Muscle of arm (tissue), 12 donors: ENCODE measurements around the gene TNS3. TPM values are rescaled to one million over a fixed set of nuclear protein-coding genes. Genes with fewer than 3 reads are reported as not detected.

Experiments
- DNase-seq: peaks from one replicate; pipeline ENCODE4 v3.0.0-alpha.2; 2013
- polyA plus RNA-seq, 12 donors: library from polyadenylated mRNA; unstranded; fragments of 120-200 nt; gene quantifications; one replicate each; pipeline ENCODE4 v1.2.1, GENCODE V29; 2013; ENCODE audit not compliant: insufficient read length in 12 of 12

Gene TNS3
- polyA plus RNA-seq, 12 donors, result 20.0 to 58.4 (median 27.5) TPM; not detected in 1

DNA sequence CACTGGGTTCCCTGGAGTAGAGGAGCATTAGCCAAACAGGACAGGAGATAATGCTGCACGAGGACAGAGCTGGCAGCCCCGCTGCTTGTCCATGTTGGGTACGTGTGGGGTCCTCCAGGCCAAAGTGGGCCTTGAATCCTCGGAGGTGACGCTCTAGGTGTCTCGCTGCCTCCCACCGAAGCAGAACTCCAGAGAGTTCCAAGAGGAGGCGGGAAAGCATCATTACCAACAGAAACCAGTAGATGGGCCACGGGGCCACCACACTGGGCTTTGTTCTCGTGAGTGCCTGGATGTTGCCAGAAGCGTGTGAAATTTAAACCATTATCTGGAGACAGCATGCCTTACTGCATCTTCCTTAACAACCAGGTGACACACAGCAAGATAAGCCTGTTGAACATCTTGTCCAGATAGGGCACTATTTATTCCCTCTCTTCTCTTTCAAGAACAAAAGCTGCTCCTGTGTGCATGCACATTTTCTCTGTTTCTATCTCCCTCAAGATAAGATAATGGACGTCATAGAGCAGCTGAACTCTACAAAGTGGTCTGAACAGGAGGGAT lies 56.8 kb downstream of the TNS3 start:
- DNase-seq, result no peak

DNA sequence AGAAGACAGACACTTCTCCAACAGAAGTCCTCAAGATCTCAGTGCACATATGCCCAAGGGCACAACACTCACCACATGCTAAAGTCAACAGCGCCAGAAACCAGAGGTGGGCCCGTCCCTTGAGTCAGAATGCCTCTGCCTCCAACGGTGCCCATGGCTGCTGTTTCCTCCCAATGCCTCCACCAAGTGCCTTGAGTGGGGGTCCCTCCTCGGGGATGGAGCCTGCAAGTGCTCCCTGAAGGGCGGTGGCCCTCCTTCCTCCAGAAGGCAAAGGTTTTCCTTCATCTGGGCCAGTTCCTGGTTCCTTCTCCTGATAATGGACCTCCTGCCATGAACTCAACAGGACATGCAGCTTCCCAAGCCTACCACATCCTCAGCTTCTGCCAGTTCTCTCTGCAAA lies 58.5 kb downstream of the TNS3 start:
- DNase-seq, result no peak

DNA sequence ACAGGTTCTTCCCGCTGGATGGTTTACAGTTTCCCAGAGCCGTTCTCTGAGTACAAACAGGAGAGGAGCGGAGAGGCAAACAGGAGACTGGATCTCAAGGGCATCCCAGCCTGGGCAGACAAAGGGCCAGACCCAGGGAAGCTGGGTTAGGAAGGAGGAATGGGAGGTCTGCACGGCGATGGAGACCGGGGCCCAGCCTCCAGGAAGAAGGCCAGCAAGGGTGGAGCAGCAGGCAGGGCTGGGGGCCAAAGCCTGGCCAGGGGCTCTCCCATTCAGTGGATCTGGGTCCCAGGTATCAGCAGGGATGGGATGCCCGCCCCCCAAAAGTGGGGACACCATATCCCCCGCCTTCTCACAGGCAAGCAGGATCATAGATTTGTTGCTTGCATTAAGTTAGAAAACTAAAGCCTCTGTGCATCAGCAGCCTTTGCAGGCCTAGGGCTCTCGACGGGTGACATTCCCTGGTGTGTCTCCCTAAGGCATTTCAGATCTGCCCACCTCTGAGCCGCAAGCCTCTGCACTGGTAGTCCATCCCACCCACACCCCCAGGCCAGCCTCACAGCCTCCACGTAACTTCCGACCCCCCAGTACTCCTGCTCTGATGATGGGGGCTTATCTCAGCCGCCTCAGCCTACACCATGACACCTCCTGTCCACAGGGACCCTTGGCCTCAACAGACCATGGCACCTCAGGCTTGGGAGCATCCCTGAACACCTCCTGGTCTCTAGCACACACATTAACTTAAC lies 59.9 kb downstream of the TNS3 start:
- no peak for DNase-seq

DNA sequence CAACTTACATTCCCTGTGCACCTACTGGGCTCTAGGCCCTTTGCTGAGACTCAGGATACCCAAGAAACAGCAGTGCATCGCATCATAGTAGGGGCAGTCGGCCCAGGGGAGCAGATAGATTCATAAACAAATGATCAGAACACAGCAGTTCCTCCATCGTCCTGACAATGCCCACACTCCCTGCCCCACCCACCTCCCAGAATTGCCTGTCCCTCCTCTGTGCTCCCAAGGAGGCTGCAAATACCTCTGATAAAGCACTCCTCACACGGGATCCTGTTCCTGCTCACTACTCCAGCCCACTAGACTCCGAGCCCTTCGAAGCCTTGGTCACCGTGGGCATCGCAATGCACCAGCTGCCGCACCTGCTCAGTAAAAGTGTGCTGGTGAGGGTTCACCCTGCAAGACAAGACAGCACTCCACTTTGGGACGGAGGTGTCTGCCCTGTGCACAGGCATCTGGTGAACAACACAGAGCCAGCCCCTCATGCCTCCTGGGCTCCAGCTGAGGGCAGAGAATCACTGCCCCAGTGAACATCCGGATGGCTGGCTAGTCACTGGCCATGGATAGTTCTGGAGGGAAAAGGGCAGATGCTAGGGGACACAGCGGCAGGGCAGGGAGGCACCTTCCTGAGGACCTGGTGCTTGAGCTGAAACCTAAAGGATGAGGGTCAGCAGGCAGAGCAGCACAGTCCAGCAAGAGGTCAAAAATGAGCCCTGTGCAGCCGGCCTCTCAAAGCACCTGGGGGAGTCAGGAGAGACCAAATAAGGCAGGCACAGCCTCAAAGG lies 60.7 kb downstream of the TNS3 start:
- no peak for DNase-seq

DNA sequence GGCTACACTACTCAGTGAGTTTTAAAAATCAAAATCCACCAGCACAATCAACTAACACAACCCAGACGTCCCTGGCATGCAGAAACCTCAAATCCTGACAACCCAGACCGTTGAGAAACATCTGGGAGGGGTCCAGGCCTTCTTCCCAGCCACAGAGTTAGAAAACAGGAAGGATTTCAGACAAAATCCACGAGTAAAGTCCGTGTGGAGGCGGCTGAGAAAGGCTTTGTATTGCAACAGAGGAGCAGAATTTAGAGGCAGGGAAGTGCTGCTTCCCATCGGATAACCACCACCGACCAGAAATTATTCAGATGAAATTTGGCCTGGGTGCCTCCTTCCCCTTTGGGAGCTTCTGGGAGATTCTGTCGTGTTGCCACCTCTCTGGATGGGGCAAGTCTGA lies 61.5 kb downstream of the TNS3 start:
- no peak for DNase-seq

DNA sequence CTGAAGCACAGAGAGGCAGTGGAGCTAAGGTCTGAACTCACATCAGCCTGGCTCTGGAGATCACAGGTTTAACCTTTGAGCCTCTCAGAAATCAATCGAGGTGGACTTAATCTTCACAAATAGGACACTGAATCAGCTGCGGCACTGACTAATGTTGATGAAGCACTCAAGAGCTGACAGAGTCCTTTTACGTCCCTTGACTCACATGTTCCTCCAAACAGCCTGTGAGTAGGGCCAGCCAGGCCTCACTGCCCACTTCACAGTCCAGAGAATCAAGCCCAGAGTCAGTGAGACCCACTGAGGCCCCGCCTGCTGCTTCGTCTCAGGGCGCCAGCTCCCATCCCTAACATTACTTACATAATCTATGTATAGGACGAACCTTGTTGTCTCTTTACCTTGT lies 63.1 kb downstream of the TNS3 start:
- DNase-seq, result no peak

DNA sequence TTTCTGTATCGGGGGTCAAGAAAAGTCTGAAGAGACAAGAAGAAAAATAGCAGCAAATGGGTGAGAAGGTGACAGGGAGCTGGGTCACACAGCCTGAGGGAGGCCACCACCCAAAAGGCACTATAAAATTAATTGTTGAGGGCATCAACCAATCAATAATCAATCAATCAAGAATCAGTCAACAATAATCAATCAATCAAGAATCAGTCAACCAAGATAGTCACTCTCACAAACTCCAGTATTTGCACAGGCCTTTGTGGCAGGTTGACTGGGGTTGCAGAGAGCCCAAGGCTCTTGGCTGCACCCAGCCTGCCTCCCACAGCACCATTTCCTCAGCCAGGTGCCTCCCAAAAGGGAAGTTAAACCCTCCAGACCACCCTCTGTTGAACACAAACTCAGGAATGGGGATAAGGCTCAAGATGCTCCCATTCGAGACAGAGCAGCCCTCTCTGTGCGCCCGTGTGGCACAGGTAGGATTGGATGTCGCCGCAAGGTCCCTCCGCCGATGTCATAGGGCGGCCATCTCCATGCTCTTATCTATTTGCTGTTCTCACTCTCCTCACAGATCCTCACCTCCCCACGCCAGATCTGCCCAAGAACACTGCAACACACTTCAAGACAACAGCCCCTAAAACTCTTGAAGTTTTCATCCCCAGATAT lies 64.0 kb downstream of the TNS3 start:
- no peak for DNase-seq

DNA sequence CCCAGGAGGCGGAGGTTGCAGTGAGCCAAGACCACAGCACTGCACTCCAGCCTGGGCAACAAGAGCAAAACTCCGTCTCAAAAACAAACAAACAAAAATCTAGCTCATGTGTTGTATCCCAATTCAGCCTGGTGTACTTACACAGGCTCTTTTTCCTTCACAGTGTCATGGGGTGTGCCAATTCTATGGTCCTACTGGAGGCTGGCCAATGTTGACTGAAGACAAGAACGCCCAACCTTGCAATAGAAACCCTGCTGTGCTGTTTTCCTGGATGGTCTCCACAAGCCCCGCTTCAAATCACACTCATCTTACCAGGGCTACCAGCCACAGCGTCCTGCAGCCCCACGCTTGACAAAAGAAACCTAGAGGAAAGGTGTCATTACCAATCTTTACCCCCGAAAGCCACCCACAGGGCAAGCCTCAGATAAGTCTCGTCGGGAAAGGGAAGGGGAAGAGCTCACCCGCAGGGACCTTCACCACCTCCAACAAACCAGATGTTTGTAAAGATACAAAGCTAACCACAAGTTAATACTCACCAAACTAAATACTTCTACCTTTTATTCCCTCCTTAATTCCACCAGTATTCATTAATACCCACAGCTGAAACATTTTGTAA lies 64.8 kb downstream of the TNS3 start:
- DNase-seq, result no peak

DNA sequence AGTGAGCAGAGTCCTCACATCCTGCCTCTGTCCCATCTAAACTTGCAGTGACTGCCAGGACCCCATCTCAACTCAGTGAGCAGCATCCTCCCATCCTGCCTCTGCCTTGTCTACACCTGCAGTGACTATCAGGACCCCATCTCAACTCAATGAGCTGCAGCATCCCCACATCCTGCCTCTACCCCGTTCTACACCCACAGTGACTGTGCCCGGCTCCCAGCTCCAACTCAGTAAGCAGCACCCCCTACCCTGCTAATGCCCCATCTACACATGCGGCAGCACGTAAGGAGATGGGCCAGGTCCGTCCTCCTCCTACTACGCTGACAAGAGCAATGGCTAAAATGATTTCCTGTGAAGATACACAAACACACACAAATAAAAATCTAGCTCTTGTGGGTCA lies 65.5 kb downstream of the TNS3 start:
- DNase-seq, result no peak

DNA sequence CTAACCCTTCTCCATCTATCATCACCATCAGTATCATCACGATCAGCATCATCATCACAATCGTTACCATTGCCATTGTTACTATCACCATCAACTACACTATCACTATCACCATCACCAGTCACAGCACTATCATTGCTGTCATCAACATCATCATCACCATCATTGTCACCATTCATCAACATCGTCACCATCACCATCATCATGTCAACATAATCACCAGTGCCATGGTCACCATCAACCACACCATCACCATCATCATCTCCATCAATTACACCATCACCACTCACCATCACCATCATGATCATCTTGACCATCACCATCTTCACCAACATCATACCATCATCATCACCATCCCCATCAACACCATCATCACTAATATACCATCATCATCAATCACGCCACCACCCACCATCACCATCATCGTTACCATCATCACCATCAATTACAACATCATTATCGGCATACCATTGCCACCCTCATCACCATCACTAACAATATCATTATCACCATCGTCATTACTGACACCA lies 66.5 kb downstream of the TNS3 start:
- no peak for DNase-seq

DNA sequence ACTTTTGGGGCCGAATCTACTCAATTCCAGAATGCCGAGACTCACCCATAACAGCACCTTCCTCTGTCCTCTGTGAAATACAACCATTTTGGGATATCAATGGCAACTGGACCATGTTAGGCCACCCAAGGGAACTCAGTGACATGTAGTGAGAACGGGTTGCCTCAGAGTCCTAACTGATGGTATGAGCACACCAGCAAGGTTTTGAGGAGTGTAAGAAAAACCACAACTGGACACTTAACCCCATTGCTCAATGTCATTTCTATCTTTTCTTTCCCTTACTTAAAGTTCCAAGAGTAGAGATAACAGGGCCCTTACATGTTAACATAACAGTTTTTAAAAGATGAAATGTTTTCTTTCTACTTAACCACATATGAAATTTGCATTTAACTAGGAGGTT lies 67.1 kb downstream of the TNS3 start:
- DNase-seq, result no peak

DNA sequence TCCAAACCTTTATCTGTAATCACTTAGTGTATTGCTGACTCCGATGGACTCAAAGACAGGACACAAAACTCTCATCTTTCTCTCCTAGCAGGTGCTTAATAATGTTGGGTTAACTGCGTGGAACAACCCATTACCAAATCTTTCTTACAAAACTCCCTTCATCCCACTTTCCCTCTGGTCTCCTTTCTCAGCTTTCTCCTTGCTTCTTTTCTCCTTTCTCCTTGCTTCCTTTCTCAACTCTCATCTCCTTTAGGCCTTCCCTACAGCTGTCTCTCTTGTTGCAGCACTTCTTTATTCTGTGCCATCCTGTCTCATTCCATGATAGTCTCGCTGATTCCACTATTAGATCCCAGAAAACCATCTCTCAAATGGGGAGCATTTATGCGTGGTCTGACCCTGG lies 67.5 kb downstream of the TNS3 start:
- DNase-seq, result no peak

DNA sequence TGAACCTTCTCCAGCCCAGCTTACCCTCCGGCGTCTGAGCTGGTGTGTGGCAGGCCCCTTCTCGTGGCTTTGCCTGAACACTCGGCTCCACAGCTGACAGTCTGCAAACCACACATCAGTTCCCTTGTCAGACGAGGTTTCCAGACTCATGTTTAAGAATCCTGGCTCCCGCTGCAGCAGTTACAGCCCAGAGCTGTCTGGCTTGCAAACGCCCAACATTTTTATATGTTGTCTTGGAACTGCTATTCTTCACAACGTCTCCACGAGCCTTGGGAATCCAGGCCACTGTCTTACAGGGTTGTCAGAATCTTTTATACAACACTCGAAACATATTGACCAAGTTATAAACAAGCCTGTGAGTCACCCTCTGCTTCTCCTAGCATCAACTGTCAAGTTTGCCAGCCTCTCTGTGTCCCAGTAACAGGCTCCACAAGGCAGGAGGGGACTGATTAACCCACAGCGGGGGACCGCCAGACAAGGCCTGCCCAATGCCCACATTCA lies 68.1 kb downstream of the TNS3 start:
- peak; percentile 69 for DNase-seq

DNA sequence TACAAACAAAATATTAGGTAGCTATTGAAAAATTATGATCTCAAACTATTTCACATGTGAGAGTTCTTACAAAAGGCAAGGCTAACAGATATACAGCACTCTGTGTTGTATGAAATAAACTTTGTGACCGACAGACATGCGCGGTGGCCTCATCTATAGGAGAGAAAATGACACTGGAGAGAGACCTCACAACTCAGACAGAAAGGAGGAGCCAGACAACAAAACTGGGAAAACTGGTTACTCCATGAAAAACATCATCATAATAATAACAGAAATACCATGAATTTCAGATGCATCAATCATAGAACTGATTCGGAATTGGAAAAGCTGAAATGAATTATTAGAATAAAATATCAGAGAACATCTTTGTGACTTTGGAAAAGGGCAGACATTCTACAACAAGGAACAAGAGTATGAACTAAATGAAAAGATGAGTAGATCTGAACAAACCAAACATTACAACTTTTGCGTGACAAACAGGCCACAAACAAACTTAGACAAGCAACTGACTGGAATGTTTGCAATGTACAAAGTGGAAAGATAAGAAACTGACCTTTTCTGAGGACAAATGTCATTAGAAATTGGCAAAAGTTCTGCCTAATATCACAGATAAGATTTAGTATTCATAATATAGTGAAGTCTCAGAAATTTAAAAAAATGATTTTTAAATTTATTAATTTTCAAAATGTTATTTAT lies 69.3 kb downstream of the TNS3 start:
- no peak for DNase-seq

DNA sequence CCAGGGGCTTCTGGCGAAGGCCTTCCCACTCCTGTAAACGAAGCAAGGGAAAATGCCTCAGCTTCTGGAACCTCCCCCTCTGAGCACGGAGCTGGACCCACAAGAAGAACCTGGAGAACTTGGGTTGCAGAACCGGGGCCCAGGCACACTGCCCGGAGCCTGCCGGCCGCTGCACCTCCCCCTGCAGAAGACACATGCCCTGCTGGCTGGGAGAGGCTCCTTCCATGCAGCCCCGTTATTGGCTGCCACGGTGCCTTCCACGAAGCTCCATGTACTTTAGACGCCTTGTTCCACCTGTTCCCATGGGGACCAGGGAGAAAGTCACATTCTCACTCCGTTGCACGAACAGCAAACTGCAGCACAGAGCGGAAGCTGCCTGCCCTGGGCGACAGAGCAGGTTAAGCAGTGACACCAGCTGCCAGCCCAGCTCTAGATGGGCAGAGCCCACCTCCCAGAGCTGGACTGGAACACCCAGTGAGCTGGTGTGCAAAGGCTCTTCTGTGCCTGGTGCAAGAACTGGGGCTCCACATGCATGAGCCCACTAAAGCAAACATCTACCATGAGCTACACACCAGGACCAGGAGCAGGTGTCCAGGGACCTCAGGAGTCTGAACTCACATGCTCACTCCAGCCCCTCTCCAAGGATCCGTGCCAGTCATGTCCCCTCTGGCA lies 70.1 kb downstream of the TNS3 start:
- DNase-seq, result no peak

DNA sequence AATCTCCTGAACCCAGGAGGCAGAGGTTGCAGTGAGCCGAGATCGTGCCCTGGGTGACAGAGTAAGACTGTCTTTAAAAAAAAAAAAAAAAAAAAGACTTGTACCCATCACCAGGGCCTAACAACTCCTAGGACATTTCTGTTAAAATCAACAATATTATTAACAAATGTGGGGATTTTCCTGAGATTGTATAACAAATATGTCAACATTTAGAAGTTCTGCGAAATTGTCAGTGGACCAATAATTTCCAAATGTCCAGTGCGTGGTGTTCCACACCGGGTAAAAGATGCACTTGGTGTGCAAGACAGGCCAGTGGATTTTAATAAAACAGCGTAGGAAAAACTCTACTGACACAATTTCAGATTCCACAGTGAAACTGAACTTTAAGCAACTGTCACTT lies 71.1 kb downstream of the TNS3 start:
- DNase-seq, result no peak

DNA sequence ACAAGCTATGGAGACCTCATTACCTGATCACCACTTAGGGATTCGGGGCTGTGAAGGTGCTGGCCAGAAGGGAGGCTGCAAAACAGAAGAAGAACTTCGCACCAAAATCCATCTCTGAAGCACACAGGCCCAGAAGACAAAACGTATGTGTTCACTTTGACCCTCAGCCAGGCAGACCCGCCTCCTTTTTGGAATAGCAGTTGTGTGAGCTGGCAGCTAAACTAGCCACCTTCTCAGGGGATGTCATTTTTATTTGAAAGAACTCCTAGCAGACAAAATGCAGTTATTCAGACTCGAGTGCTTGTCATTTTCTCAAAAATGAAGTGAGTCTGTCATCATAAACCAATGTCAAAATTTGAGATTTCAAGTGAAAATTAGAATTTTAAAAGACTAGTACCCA lies 71.7 kb downstream of the TNS3 start:
- no peak for DNase-seq

DNA sequence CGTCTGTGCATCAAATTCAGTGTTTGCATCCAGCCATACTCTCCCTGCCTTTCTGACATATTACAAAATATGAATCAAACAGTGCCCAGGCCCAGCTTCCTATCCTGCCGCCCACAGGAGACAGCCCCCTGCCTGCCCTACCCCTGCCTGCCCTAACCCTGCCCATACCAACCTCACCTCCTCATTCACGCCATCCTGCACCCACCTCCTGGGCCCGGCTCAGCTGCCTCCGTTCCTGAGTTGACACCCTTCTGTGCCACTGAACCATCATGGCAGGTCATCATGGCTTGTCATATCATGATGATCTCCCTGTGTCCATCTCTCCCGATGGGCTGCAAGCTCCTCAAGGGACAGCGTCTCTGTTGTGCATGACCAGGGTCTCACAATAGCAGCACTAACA lies 72.3 kb downstream of the TNS3 start:
- no peak for DNase-seq

DNA sequence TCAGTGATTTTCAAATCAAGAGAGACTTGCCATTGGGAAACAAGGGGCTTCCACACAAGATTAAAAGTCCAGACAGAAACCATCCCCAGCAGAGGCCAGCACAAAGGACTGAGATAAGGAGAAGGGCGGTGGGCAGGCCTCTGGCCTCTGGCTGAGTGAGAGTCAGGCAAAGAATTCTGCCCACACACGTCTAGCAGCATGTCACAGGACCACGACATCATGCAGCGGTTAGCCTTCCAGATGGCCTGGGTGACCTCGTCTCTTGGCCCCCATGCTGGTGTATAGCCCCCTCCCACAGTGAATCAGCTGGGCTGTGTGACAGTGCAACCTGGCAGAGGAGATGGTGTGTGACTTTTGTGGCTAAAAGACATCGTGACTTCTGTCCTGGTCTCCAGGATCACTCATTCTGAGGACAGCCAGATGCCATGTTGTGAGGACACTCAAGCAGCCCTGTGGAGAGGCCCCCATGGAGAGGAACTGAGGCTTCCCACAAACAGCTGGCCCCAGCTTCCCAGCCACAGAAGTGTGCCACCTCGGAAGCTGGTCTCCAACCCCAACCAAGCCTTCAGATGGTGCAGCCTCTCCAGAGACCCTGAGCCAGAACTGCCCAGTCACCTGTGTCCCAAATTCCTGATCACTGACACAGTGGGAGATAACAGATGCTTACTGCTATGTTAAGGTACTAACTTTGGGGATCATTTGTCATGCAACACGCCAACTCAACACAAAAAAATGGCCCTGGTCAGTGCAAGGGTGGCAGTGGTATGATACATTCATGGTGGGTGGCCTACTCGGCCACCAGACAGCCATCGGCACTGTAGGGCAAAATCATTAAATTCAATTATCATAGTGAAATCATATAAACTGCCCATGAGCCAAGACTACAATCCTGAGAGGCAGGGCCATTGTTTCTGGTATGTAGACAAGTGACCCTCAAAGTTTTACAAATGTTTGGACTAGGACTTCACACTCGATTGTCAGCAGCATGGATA lies 73.2 kb downstream of the TNS3 start:
- no peak for DNase-seq
